Ascending aorta (tissue), 2 donors: Measurements from ENCODE around the gene PHACTR3. TPM values are rescaled to one million over a fixed set of nuclear protein-coding genes. Genes with fewer than 3 reads are reported as not detected.

Experiments used
- DNase-seq, 2 donors: peaks; one replicate each; pipeline ENCODE4 v3.0.0-alpha.2; 2019; ENCODE audit warnings: low spot score in 2 of 2
- H3K27ac ChIP-seq, 2 donors: fragments of 200-600 bp; sonication (generic); one replicate each; pipeline ENCODE4 v1.5.1; 2016 to 2017; ENCODE audit warnings: mild to moderate bottlenecking in 1 of 2
- H3K27me3 ChIP-seq: fragments of 200-600 bp; sonication (generic); one replicate; pipeline ENCODE4 v1.5.1; 2017
- H3K36me3 ChIP-seq, 2 donors: fragments of 200-600 bp; sonication (generic); one replicate each; pipeline ENCODE4 v1.5.1; 2016
- H3K4me1 ChIP-seq, 2 donors: fragments of 200-600 bp; sonication (generic); one replicate each; pipeline ENCODE4 v1.5.1; 2016 to 2017; ENCODE audit warnings: mild to moderate bottlenecking in 1 of 2
- H3K4me3 ChIP-seq, 2 donors: fragments of 200-600 bp; sonication (generic); one replicate each; pipeline ENCODE4 v1.5.1; 2016 to 2017; ENCODE audit warnings: mild to moderate bottlenecking in 1 of 2
- H3K9me3 ChIP-seq, 2 donors: fragments of 200-600 bp; sonication (generic); one replicate each; pipeline ENCODE4 v1.5.1; 2016
- intact Hi-C: fragments of 100-400 bp; cut with DNase I; formaldehyde crosslinking; loops from one replicate; pipeline ENCODE4 v1.15.1; 2023
- total RNA-seq: library from RNA; depleted of rRNA; stranded (reverse); fragments of >200 nt; gene quantifications from one replicate; pipeline ENCODE4 v1.1.0, GENCODE V29; 2016
- TF ChIP-seq, protein P1 (sequence below), 3 experiments: fragments of 200-600 bp in 2 of 3; fragments of 450-650 bp in 1 of 3; sonication (generic) in 2 of 3; IDR thresholded peaks; one replicate each; pipeline ENCODE4 v1.5.1; 2016 to 2019; ENCODE audit warnings: antibody characterized with exemption in 3 of 3, mild to moderate bottlenecking in 1 of 3, moderate library complexity in 1 of 3

PHACTR3 gene
- total RNA-seq, 1 donor from 2014 or later: not detected

DNA sequence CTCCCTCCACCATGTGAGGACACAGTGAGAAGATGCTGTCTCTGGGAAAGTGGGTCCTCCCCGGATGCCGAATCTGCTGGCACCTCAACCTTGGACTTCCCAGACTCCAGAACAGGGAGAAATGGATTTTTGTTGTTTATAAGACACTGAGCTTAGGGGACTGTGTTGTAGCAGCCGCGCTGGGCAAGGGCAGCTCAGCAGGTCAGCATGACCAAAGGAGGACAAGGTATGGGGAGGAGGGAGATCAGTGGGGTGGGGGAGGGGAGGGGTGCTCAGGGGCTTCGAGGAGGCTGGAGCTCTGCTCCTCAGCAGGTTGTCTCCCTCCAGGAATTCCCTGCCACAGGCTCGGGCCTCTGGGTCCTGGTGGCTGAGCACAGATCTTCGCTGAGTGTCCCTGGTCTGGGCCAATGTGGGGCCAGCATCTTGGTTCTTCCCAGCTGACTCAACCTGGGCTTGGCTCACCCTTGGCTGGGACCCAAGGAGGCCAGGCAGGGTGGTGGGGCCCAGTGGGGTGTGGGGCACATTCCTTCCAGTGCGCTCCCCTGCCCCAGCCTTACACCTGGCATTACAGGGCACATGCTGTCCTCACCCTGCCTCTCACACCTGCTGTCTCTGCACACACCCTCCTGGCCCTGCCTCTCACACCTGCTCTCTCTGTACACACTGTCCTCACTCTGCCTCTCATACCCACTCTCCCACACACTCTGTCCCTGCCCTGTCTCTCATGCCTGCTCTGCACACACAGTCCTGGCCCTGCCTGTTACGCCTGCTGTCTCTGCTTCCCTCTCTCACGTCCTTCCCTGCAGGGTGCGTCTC is 221.8 kb downstream of the PHACTR3 start:
- H3K27me3 ChIP-seq: no peaks in the 10 kb centered on the region
- no peaks in the 10 kb centered on the region for H3K36me3 ChIP-seq
- TF ChIP-seq, protein P1, sequence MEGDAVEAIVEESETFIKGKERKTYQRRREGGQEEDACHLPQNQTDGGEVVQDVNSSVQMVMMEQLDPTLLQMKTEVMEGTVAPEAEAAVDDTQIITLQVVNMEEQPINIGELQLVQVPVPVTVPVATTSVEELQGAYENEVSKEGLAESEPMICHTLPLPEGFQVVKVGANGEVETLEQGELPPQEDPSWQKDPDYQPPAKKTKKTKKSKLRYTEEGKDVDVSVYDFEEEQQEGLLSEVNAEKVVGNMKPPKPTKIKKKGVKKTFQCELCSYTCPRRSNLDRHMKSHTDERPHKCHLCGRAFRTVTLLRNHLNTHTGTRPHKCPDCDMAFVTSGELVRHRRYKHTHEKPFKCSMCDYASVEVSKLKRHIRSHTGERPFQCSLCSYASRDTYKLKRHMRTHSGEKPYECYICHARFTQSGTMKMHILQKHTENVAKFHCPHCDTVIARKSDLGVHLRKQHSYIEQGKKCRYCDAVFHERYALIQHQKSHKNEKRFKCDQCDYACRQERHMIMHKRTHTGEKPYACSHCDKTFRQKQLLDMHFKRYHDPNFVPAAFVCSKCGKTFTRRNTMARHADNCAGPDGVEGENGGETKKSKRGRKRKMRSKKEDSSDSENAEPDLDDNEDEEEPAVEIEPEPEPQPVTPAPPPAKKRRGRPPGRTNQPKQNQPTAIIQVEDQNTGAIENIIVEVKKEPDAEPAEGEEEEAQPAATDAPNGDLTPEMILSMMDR (IDR thresholded peaks at IDR 0.05): no peak
- no peak overlapping the region for H3K27ac ChIP-seq
- peak in 1 of 2 donors; percentile 41 for DNase-seq
- H3K4me3 ChIP-seq: no peak overlapping the region
- no peaks in the 10 kb centered on the region for H3K4me1 ChIP-seq
- no peaks in the 10 kb centered on the region for H3K9me3 ChIP-seq
- intact Hi-C loops: no loop called here

DNA sequence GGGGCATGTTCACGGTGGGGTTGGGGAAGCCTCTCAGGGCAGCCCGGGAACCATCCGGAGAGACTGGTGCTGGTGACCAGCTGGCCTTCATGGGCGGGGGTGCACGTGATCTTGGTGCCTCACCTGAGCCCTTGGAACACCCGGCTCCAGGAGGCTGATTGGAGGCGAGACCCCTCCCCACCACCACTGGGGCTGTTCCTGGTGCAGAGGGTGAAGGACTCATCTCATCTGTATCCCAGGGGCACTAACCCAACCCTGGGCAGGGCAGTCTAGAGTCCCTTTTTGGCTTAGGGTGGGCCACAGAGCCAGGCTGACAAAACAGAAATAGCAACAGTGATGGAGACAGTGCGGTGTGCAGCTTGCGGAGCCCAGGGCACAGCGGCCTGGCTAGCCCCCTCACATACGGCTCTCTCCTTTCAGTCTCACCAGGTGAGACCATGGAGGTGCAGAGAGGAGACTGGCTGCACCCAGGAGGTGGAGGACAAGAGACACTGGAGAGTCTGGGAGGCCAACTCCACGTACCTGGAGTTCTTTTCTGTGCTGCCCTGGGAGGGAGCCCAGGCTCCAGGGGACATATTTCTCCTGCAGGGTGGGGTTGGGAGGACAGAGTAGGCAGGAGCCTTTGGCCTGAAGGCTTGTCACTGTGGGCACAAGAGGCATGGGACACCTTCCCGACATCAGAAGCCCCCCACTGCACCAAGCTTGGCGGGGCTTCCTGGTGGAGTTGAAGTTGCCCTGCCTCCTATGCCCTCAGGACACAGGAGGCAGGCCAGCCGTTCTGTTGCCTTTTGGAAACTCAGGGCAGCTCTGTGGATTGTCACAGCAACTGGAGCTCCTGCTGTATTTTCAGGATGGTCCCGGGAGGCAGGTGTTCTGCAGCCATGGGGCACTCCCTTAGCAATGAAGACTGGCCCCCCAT is 223.1 kb downstream of the PHACTR3 start:
- intact Hi-C loops: no loop called here
- H3K27ac ChIP-seq: no peak overlapping the region
- TF ChIP-seq, protein P1 (IDR thresholded peaks at IDR 0.05): no peak

DNA sequence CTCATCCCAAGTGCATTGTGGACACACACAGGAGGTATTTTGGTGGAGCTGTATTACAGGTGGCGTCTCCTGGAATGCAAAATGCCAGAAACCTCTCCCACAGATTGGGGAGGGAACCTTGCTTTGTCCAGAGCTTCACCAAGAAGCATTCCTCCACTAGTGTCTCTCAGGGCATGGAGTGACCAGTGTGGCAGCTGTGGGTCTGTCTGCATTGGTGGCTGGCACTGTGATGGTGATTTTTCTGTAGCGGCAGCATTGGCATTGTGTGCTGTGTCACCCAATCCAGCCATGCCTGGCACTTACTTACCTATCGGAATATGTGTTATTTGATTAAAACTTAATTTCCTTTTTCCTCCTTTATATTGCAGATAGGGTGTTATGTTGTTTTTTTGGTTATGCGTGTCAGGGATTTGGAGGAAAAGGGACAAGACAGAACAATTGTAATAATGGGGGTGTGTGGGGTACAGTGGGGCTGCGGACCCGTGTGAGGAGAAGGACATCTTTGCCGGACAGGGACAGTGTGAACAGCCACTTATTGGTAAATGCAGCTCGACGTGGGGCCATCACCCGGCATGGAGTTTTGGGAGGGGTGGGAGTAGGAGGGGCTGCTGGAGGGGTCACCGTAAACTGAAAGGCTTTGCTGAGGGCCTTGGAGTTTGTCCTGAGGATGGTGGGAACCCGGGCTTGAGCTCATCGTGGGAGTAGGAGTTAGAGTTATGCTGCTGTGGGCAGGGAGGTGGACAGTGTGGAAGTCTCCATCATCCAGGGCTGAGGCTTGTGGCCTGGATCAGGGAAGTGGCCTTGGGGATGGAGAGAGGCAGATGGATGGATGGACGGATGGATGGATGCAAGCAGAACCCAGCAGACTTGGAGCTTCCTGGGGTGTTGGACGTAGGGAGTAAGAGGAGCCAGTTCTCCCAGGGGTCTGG is 224.0 kb downstream of the PHACTR3 start:
- Histone ChIP-seq H3K27me3 (no peaks in the 10 kb centered on the region), H3K36me3 (no peaks in the 10 kb centered on the region), H3K27ac (no peak overlapping the region), H3K9me3 (no peaks in the 10 kb centered on the region), H3K4me3 (no peak overlapping the region), H3K4me1 (no peaks in the 10 kb centered on the region)
- no peak for DNase-seq
- intact Hi-C loops: no loop called here
- TF ChIP-seq, protein P1 (IDR thresholded peaks at IDR 0.05): no peak

More for the DNA sequence above, 223.1 kb downstream of the PHACTR3 start:
- H3K36me3 ChIP-seq: no peaks in the 10 kb centered on the region
- no peaks in the 10 kb centered on the region for H3K9me3 ChIP-seq
- no peaks in the 10 kb centered on the region for H3K4me1 ChIP-seq
- no peak overlapping the region for H3K4me3 ChIP-seq
- peak in 1 of 2 donors; percentile 53 for DNase-seq
- no peaks in the 10 kb centered on the region for H3K27me3 ChIP-seq

DNA sequence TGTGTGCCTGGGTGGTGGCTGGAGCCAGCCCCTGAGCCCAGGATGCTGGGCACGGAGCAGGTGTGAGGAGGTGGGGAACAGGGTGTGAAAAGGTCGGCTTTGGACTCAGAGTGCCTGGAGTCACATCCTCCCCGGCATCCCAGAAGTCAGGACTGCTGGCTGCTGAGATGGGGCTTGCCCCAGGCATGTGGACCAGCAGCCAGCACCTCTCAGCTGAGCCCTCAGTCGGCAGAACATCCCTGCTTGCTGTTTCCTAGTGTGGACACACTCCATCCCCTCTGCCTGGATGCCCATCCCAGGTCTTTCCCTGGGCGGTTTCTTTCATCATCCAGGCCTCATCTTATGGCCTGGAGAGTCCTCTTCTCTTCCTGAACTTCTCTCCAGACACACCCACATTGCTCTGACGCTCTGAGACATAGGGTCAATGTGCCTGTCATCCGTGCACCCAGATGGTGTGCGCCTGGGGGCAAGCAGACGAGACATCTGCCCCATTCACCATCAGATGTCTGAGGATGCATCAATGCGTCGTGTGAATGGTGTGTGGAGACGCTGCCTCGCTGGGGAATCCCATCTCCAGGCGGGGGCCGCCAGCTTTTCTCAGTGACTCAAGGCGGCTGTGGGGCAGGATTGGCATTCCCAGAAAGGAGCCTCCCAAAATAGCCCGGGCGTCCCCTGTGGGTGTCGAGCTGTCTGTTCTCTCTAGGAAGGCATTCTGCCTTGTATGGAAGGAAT is 224.9 kb downstream of the PHACTR3 start:
- peak in 1 of 2 donors; percentile 54 for DNase-seq
- no peaks in the 10 kb centered on the region for H3K9me3 ChIP-seq
- H3K27me3 ChIP-seq: no peaks in the 10 kb centered on the region
- intact Hi-C loops: no loop called here
- no peak overlapping the region for H3K4me3 ChIP-seq
- no peaks in the 10 kb centered on the region for H3K36me3 ChIP-seq
- no peaks in the 10 kb centered on the region for H3K4me1 ChIP-seq
- H3K27ac ChIP-seq: no peak overlapping the region
- TF ChIP-seq, protein P1 (IDR thresholded peaks at IDR 0.05): no peak
